ENCODE measurements around the gene GNAT3.

Gene GNAT3

DNA sequence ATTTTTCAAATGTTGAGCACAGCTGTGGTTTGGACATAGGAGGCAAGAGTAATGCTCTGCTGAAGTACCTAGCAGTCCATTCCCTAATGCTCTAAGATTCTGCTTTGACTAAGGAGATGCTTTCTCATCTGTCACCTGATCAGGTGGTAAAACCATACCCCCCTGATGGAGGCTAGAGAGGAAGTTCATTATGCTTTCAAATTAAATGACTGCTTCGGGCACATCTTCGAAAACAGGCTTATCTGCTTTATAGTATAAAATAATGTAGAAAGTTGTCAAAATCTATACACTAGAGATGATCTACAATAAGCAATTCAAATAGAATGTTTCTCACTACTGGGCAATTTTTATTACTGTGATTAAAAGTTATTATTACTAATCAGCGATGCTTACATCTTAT is at the start of gene GNAT3:
GNAT3 (minus strand) TSS at position 101 of the 400 bp plus-strand sequence. CDS start 138 bp downstream, outside the sequence.
- no peak for DNase-seq

DNA sequence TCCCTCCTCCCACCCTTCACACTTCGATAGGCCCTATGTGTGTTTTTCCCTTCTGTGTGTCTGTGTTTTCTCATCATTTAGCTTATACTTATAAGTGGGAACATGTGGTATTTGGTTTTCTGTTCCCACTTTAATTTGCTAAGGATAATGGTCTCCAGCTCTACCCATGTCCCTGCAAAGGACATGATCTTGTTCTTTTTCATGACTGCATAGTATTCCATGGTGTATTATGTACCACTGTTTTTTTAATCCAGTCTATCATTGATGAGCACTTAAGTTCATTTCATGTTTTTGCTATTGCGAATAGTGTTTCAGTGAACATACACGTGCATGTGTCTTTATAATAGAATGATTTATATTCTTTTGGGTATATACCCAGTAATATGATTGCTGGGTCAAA is 46.3 kb upstream of the GNAT3 start:
- no peak for DNase-seq

DNA sequence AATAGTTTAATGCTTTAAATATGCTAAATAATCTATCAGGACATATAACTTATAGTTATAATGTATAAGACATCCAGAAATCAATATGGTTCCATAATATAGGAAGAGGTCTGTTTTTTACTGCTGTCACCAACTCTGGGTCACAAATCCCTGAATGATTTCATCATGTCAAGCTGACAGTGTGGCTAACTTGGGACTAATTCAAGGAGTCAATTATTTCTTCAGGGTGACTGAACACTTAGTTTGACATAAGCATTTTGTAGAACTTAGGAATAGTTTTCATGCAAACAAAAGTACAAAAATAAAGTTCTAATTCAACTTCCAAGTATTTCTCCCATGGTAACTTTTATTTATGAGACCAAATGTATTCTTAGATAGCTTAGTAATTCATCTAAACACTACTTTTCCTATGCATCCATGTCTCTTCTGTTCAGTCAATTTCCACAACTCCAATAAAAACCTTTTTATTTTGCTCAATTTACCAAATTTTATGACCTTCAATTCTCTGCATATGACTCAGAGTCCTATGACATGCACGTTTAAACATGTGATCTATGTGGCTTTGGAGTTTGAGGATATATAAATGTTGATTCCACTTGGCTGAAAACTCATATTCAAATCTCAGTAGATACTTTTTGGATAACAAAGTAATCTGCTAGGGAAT is 40.3 kb upstream of the GNAT3 start:
- no peak for DNase-seq

DNA sequence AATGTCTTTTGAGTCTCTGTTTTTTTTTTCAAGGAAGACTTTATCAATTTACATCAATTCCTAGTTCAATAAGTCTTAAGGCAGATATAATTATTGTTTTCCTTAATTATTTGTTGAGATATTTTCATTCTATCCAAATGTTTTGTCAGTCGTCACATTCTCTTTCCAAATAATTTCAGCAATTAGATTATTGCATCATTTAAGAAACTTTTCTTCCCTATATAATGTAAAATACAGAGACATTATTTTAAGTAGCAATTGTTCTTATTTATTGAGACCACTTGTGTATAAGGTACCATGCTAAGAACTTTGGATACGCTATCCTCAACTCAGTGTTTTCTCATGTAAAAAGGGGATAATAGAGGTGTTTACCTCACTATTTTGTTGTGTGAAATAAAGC is 38.1 kb upstream of the GNAT3 start:
- no peak for DNase-seq

- no peak for DNase-seq
Observed at GRCh38 chr7:80548840-80549530, 37.1 kb upstream of the GNAT3 start.

DNA sequence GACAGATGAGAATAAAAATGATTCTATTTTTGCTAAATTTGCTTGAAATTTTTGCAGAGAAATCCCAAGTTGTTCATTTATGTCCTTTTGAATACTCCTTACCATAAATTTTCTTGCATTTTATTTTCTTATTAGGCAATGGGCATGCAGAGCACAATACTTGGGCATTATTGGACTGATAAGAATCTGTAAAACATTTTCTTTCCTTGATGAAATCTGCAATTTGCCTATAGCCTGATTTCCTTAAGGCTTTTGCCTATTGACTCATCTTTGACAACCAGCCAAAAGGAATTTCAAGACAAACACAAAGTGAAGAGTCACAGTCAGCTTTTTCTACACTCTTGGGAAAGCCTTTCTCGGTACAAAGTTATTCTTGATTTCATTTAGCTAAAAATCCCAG is 30.5 kb upstream of the GNAT3 start:
- peak; percentile 26 for DNase-seq

DNA sequence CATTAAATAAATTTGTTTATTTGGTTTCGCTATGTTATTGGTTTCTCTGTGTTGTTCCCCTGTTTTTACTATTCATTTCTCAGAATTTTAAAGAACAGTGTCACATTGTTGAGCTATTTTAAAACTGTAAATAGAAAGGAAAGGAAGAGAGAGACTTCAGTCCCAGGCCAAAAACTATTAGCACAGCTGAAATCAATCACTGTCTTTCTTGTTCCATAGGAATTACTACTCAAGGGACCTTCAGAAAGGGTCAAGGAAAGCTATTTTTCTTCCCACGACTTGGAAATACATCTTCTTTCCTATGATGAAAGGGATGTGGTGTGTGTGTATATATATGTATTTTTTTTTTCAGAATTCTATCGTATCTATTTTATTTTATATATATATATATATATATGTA is 29.0 kb upstream of the GNAT3 start:
- DNase-seq, result no peak

DNA sequence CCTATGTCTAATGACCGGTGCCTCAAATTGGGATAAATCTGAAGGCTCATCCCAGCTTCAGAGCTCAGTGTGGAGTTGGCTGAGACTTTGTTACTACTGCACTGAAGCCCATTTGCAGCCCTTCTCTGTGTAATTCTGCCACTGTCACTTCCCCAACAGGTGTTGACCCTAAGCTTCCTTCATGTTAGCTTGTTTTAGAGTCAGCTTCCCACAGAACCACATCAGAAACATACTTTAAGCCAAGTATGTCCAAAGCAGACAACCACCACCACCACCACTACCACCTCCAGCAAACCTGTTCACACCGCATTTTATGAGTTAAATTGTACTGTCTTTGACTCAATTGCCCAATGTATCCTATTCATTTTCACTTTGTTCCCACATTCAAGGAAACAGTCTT is 25.2 kb upstream of the GNAT3 start:
- no peak for DNase-seq

GRCh38 chr7:80536426-80536825 is 24.6 kb upstream of the GNAT3 start:
- DNase-seq, result no peak

DNA sequence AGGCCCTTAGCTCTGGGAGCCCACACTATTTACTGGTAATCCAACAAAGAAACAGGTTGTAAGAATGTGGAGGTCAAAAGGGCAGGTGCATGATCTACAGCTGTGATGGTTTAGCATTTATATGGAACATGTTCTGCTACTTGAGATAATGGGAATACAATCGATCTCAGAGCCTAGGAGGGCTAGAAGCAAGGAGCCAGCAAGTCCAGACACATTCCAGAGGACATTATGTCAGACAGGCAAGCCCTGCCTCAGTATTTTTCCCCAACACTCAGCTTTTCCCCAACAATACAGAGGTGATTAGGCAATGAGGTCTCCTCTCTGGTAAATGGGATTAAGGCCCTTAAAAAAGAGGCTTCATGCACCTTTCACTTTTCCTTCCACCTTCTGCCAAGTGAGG is 21.4 kb upstream of the GNAT3 start:
- DNase-seq, result no peak

- DNase-seq, result no peak
Observed at GRCh38 chr7:80532153-80532552, 20.3 kb upstream of the GNAT3 start.

GRCh38 chr7:80530136-80530535 is 18.3 kb upstream of the GNAT3 start:
- DNase-seq, result no peak

GRCh38 chr7:80529362-80529761 is 17.5 kb upstream of the GNAT3 start:
- no peak for DNase-seq

GRCh38 chr7:80528689-80529088 is 16.8 kb upstream of the GNAT3 start:
- no peak for DNase-seq

GRCh38 chr7:80526472-80526871 is 14.6 kb upstream of the GNAT3 start:
- no peak for DNase-seq

- no peak for DNase-seq
Observed at GRCh38 chr7:80524693-80525092, 12.8 kb upstream of the GNAT3 start.

DNA sequence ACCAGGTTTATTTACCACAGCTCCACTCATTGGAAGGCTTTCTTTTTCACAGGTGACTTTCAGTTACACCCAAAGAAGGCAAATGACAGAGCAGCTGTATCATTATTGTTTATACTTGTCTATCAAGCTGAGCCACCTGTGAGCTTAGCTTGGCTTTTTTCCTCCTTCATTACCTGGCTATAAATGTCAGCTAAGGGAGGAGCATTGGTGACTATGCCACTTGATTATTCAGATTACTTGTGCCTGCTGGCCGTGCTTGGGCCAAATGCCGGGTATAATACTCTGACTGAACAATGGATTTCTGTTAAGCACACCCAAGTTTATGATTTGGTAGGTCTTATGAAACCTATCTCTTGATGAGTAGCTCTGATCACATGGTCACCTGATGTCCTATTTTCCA is 9.9 kb upstream of the GNAT3 start:
- no peak for DNase-seq

DNA sequence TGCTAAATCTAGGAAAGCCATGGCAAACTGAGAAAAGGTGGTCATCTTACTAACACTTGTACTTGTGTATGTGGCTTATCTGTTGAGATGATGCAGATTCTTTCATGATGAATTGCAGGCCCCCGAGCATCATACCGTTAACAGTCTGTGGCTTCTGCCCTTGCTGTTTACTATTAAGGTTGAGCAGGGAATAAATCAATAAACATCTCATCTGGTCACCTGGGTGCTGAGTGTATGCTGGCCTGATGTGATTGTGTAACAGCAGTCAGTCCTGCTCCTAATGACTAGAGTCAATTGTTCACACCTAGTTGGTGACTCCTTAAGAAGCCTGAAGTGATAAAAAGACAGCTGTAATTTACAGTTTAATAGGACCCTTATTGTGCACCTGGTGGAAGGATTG is 8.3 kb upstream of the GNAT3 start:
- DNase-seq, result no peak

- peak; percentile 59 for DNase-seq
Observed at GRCh38 chr7:80517282-80517747, 5.5 kb upstream of the GNAT3 start.

- no peak for DNase-seq
Observed at GRCh38 chr7:80515298-80515697, 3.4 kb upstream of the GNAT3 start.

DNA sequence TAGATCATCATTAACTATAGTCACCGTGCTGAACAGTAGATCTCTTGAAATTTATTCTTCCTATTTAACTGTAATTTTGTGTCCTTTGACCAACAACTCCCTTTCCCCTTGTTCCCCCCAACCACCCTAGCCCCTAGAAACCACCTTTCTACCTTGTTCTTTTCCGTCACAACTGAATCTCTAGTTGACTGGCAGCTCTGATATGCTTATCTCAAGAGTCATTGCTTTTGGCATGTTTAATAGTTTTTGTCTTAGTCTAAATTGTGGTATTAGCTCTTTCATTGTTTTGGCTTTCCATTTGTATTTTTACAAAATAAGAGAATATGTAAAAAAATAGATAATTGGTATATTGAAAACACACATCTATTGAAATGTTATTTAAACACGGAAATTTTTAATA is 1.8 kb downstream of the GNAT3 start:
- DNase-seq, result no peak

DNA sequence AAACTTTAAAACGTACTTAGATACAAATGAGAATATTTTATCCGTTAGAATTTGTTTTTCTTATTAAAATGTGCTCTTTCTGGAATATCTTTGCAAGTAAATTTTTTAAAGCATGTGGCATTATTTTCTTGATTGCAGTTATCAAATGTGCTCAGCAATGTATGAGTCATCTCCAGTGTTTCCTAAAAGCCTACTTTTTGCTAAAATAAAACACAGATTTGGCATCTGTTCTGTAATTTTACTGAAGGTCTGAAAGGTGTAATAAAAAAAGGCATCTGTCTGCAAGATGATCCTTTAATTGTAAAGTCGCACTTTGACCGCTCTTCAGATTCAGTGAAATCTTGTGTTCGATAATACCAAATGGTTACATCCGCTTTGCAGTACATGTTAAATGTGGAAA is 3.4 kb downstream of the GNAT3 start:
- no peak for DNase-seq

GRCh38 chr7:80505900-80506500 is 5.9 kb downstream of the GNAT3 start:
- no peak for DNase-seq

DNA sequence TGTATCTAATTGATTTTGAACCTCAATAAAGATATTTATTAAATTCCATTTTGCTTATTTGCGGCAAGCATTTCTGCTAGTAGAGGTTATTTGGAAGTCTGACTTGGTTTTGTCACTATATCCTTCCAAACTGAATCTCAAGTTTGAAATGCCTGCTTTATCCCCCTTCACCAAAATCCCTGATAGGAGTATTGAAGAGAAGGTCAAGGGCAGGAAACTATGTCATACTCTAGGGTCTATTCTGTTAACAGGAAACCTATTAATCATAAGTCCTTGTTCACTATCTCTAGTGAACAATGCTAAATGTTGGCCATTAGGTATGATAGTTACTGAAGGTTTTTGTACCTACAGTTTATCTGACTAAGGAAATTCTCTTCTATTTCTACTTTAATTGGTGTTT is 11.5 kb downstream of the GNAT3 start:
- no peak for DNase-seq
